ENCODE measurements around the gene FABP6. TPM values are rescaled to one million over a fixed set of nuclear protein-coding genes. Genes with fewer than 3 reads are reported as not detected.

Gene FABP6
- total RNA-seq, 1 donor from 2014 or later, result 4.9 TPM

GRCh38 chr5:160285316-160285715, 56.0 kb downstream of the FABP6 start:
- Histone ChIP-seq H3K36me3 (peaks cover 2% of the 10 kb centered on the region), H3K9me3 (no peaks in the 10 kb centered on the region), H3K27ac (peak overlapping the region; percentile 75), H3K27me3 (ENCODE audit: low read depth) (no peaks in the 10 kb centered on the region), H3K4me3 (no peak overlapping the region), H3K4me1 (peaks cover 38% of the 10 kb centered on the region)
- ATAC-seq, result no peak
- DNase-seq, result no peak
- intact Hi-C loops (cut with DNase I), result no loop called here
- no peak for TF ChIP-seq CTCF (IDR thresholded peaks at IDR 0.05)

- ATAC-seq (peak in 1 of 2 donors; percentile 30), DNase-seq (no peak)
- H3K36me3 ChIP-seq, result no peaks in the 10 kb centered on the region
- H3K27me3 ChIP-seq (ENCODE audit: low read depth), result no peaks in the 10 kb centered on the region
- H3K4me3 ChIP-seq, result no peak overlapping the region
- intact Hi-C loops (cut with DNase I), result no loop called here
- TF ChIP-seq CTCF (IDR thresholded peaks at IDR 0.05), result no peak
- H3K4me1 ChIP-seq, result peaks cover 46% of the 10 kb centered on the region
- no peaks in the 10 kb centered on the region for H3K9me3 ChIP-seq
- H3K27ac ChIP-seq, result peak overlapping the region; percentile 75
Observed at GRCh38 chr5:160286947-160287346, 57.6 kb downstream of the FABP6 start.

GRCh38 chr5:160287378-160288051, 58.2 kb downstream of the FABP6 start:
- H3K4me1 ChIP-seq, result peaks cover 48% of the 10 kb centered on the region
- H3K27me3 ChIP-seq (ENCODE audit: low read depth), result no peaks in the 10 kb centered on the region
- no peaks in the 10 kb centered on the region for H3K36me3 ChIP-seq
- H3K9me3 ChIP-seq, result no peaks in the 10 kb centered on the region
- peak; percentile 90 to 93 for ATAC-seq
- peak overlapping the region; percentile 75 for H3K27ac ChIP-seq
- intact Hi-C loops (cut with DNase I), result no loop called here
- H3K4me3 ChIP-seq, result no peak overlapping the region
- TF ChIP-seq CTCF (IDR thresholded peaks at IDR 0.05), result no peak
- DNase-seq, result peak; percentile 90

Other genes starting within 250 kb of the FABP6 start
- gene TTC1, start 220.4 kb upstream of the FABP6 start, total RNA-seq, result 44.6 TPM
- gene PWWP2A, start 110.1 kb upstream of the FABP6 start, total RNA-seq, result 27.0 TPM
- gene CCNJL, start 83.1 kb downstream of the FABP6 start, total RNA-seq, result 15.5 TPM
- gene C1QTNF2, start 141.1 kb downstream of the FABP6 start, total RNA-seq, result 1.6 TPM
- gene FAM200C, start 170.5 kb downstream of the FABP6 start, total RNA-seq, result 6.1 TPM
- gene SLU7, start 189.6 kb downstream of the FABP6 start, total RNA-seq, result 55.1 TPM
- 9.1 TPM for gene PTTG1, start 192.3 kb downstream of the FABP6 start, total RNA-seq